SKM-1 treated with dmso at 0.1 percent for 144 hours (cell line): ENCODE data around the gene PHLPP2.
"Not testable (repeated sequence)": the region's sequence is repeated elsewhere in the genome, so short reads cannot be mapped to it uniquely, and the experiment has no call there.

Source experiments
- DNase-seq: peaks from one replicate; lab custom pipeline; 2025; ENCODE audit not compliant: unreplicated experiment; lab: John Stamatoyannopoulos, UW

PHLPP2 gene

GRCh38 chr16:71721066-71721740 lies 3.3 kb downstream of the PHLPP2 start:
- DNase-seq, result no peak

- no peak for DNase-seq
Observed at GRCh38 chr16:71712501-71712900, 12.0 kb downstream of the PHLPP2 start.

- no peak for DNase-seq
Observed at GRCh38 chr16:71711789-71712188, 12.7 kb downstream of the PHLPP2 start.

GRCh38 chr16:71709229-71709781 lies 15.2 kb downstream of the PHLPP2 start:
- no peak for DNase-seq

- no peak for DNase-seq
Observed at GRCh38 chr16:71708696-71709095, 15.8 kb downstream of the PHLPP2 start.

GRCh38 chr16:71707199-71707598 lies 17.3 kb downstream of the PHLPP2 start:
- DNase-seq, result no peak

DNA sequence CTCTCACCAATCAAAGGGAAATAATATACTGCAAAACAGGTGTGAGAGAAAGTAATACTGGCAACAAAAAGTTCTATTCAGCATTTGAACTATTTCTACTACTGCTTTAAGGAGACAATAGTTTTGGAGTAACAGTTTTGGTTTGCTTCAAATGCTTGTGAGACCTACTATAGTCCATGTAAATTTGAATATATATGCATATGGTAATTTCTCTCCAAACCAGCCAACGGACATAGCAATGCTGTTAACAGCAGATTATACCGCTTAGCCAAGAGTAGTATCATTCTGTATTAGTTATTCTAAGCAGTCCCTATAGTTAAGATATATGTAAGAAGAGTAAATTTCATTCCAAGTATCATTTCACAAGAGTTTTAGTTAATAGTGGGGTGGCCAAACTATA lies 18.5 kb downstream of the PHLPP2 start:
- DNase-seq, result no peak

DNA sequence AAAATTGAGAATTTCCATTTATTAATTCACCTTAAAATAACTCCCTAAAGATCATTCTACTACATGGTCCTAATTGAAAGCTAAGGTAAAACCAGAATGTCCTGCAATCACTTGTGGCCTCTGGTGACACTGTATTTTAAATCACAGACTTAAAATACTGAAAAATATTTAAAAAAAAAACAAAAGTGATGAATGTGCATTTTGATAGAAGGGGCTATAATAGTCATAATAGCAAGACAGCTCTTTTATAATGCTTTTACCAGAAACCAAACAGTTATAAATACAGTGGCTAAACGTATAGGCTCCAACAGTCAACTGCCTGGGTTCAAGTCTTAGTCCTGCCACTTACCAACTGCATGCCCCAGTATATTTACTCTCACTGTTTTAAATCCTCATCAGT lies 21.2 kb downstream of the PHLPP2 start:
- DNase-seq, result no peak

DNA sequence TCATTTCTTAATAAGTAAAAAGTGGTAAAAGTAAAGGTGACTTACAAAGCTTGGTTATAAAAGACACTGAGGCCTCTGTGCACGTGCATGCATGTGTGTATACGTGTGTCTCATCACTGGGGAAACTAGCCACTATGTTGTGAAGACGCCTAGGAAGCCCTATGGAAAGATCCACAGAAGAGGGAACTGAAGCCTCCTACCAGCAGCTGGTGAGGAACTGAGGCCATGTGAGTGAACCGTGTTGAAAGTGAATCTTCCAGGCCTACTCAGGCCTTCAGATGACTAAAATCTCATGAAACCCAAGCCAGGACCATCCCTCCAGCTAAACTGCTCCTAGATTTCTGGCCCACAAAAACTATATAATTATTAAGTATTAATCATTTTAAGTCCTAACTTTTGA lies 23.7 kb downstream of the PHLPP2 start:
- no peak for DNase-seq

DNA sequence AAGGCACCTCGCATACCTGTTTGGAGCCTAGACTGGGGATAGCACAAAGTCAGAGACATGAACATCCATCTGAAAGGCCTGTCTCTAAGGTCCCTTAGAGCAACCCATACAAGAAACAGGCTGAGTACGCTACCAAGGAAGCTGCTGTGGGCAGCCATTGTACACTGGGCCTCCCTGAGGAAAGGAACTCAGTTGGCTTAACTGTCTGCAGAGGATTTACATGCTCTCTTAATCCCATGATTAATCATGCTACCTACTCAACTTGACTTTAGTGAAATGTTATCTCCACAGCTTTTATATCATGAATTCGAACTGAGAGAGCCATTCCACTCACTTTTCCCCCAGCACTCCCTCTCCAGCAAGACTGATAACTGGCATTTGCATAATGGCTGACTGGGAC lies 26.0 kb downstream of the PHLPP2 start:
- DNase-seq, result no peak

DNA sequence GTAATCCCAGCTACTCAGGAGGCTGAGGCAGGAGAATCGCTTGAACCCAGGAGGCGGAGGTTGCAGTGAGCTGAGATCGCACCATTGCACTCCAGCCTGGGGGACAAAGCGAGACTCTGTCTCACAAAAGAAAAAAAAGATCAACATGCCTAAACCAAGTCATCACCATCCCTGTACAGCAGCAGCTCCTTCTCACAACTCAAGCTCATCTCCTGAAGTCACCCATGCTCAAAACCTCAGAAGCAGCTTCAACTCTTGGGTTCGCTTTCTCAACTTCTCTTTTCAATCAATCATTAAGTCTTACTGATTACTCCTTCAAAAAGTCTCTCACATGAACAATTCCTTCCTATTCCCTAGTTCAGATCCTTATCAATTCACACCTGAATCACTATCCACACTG lies 31.3 kb downstream of the PHLPP2 start:
- DNase-seq, result no peak

DNA sequence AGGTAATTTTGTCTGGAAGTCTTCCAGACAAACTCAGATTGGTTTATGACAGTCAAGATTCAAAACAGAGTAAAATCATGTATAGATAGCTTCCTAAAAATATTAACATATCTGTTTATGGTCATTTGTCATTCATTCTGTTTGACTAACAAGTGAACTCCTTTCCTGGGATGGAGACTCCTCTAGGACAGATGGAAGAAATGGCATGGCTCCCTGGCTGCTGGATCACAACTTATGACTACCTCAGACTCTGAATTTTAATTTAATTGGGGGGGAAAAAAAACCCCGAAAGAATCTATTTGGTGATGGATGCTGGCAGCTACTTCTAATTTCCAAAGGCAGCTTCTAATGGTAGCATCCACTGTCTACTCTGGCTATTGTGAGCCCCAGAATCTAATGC lies 34.6 kb downstream of the PHLPP2 start:
- DNase-seq, result no peak

- DNase-seq, result no peak
Observed at GRCh38 chr16:71687861-71688260, 36.6 kb downstream of the PHLPP2 start.

DNA sequence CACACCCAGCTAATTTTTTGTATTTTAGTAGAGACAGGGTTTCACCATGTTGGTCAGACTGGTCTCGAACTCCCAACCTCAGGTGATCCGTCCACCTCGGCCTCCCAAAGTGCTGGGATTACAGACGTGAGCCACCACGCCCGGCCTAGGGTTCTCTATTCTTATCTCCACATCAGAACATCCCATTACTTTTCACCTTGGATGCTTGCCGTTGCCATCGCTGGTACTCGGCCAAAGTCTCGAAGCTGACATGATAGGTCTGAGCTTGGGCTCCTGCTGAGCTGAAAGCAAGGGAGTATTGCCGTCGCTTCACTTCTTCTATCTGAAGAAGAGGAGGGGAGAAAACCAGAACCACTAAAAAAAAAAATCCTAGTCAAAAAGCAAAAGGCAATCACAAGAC lies 40.2 kb downstream of the PHLPP2 start:
- DNase-seq, result not testable (repeated sequence)

- DNase-seq, result no peak
Observed at GRCh38 chr16:71681360-71681759, 43.1 kb downstream of the PHLPP2 start.

GRCh38 chr16:71676236-71676635 lies 48.3 kb downstream of the PHLPP2 start:
- no peak for DNase-seq

DNA sequence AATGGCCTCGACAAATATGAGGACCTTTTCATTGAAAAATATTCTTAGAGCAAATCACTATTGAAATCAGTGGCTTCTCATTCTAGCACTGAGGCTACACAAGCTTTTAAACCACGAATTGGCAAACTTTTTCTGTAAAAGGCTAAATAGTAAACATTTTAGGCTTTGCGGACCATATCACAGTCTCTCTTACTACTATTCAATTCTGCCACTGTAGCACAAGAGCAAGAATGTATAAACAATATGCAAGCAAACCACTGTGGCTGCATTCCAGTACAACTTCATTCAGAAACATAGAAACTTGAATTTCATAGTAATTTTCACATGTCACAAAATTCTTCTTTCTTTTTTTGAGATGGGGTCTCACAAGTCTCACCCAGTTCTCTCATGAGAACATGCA lies 49.1 kb downstream of the PHLPP2 start:
- DNase-seq, result no peak

- DNase-seq, result no peak
Observed at GRCh38 chr16:71674229-71674628, 50.3 kb downstream of the PHLPP2 start.

DNA sequence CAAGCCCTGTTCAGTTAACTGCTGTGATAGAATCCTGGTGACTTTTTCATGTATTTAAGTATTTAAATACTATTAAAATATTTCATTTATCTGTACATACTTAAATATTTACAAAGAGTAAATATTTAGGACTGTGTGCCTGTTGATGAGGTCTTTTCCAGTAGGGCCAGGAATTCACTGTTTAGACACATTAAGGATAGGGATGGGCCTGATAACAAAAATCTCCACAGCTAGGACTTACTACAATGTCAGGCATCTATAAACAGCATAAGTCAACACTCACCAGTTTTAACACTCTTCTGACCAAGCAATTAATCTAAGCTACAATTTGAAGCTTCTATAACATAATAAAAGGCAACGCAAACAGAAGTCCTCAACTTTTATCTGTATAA lies 50.9 kb downstream of the PHLPP2 start:
- no peak for DNase-seq

DNA sequence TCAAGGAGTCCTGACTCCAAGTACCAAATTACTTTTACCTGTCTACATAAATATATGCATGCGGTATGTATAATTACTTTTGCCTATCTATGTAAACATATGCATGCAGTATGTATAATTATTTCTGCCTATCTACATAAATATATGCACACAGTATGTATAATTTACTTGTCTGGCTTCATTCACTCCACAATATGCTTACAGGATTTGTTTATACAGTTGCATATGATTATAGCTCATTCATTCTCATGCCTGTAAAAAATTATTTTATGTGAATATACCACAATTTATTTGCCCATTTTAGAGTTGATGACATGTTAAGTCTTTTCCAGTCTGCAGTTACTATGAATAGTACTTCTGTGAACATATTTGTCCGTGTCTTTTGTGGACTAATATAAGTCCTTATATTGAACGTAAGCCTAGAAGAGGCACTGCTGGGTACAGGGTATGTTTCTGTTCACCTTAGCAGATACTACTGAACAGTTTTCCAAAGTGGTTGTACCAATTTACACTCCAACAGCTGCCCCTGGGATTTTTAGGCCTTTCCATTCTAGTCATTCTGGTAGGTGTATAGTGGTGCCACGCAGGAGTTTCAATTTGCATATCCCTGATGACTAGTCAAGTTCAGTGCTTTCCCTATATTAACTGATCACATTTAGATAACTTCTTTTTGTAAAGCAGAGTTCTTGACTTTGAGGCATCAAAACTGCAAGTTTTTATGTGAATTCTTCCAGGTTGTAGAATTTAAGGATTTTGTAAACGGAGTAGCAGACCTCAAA lies 51.5 kb downstream of the PHLPP2 start:
- DNase-seq, result no peak

- DNase-seq, result no peak
Observed at GRCh38 chr16:71672125-71672524, 52.4 kb downstream of the PHLPP2 start.

DNA sequence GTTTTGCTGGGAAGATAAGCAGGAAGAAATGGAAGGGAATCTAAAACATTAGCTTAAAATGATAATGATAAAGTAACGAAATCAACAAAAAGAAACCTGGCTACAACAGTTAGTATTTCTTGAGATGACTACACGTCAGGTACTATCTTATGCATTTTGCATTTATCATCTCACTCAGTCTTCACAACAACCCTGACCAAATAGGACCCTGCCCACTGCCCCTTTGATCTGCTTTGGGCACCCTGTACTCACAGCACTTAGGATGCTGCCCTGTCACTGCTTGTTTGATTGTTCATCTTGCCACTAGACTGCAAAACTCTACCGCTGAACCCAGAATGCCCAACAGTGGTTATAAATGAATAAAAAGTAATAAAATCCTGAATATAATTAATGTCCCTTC lies 53.3 kb downstream of the PHLPP2 start:
- no peak for DNase-seq
